Breast epithelium (tissue), 3 donors: Measurements from ENCODE around the gene UBL4B.

Experiments
- POLR2A ChIP-seq: fragments of 450-650 bp; IDR thresholded peaks from one replicate; pipeline ENCODE4 v1.6.1; 2016; ENCODE audit warnings: antibody characterized with exemption, mild to moderate bottlenecking, moderate library complexity
- TF ChIP-seq, protein P1 (sequence below), 3 donors: fragments of 450-650 bp; IDR thresholded peaks; one replicate each; pipeline ENCODE4 v1.5.1; 2016 to 2017; ENCODE audit warnings: antibody characterized with exemption in 3 of 3, mild to moderate bottlenecking in 3 of 3, moderate library complexity in 3 of 3

DNA sequence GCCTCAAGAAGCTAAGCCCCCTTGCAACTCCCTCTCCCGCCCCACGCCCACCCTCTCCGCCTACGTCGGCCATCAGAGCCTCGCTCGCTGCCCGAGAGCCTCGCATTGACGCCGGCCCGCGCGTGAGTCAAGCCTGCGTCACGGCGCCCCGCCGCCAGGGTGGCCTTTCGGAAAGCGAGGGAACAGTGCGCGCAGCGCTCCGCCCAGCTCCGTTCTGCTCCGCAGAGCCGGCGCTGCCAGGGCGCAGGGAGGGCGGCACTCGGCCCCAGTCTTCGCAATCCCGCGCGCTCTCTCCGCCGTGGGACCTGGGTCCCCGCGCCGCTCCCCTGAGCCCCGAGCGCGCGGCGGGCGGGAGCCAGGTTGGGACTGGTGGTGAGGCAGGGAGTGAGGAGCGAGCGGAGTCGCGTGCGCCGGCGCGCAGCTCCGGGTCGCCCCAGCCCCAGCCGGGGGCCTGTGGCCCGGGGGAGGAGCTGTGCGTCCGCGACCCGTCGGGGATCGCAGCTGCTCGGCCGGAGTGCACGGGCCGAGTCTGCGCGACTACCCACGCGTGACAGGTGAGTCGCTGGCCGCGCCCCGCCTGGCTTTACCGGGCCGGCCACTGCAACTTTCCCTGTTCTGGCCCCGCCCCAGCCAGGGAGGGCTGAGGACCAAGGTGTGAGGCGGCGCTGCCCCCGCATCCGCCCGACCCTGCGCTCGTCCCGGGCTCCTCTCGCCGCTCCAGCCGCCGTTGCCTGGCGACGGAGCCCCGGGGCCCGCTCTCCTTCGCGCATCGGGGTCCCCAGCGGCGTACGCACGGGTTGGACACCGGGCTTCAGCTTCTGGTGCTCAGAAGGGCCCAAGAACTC lies 38.3 kb downstream of the UBL4B start, which contains the start of gene SLC6A17:
- TF ChIP-seq, protein P1, sequence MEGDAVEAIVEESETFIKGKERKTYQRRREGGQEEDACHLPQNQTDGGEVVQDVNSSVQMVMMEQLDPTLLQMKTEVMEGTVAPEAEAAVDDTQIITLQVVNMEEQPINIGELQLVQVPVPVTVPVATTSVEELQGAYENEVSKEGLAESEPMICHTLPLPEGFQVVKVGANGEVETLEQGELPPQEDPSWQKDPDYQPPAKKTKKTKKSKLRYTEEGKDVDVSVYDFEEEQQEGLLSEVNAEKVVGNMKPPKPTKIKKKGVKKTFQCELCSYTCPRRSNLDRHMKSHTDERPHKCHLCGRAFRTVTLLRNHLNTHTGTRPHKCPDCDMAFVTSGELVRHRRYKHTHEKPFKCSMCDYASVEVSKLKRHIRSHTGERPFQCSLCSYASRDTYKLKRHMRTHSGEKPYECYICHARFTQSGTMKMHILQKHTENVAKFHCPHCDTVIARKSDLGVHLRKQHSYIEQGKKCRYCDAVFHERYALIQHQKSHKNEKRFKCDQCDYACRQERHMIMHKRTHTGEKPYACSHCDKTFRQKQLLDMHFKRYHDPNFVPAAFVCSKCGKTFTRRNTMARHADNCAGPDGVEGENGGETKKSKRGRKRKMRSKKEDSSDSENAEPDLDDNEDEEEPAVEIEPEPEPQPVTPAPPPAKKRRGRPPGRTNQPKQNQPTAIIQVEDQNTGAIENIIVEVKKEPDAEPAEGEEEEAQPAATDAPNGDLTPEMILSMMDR (IDR thresholded peaks at IDR 0.05), result no peak
- TF ChIP-seq POLR2A, result no peak
